SU-DHL-6 (cell line): ENCODE data around the gene MXRA5.

Experiments used
- CTCF ChIP-seq: fragments of 200-600 bp; sonication (generic); IDR thresholded peaks from one replicate; pipeline ENCODE4 v1.5.1; 2017; ENCODE audit warnings: antibody characterized with exemption, mild to moderate bottlenecking, low read length, moderate library complexity; ENCODE audit not compliant: insufficient read depth, poor library complexity, severe bottlenecking
- EZH2phosphoT487 ChIP-seq: fragments of 200-600 bp; sonication (generic), shearing (Covaris generic); conservative IDR thresholded peaks from 2 replicates; pipeline ENCODE4 v1.6.1; 2018; ENCODE audit warnings: mild to moderate bottlenecking, antibody characterized with exemption, low read length, moderate library complexity, mixed read lengths

- TF ChIP-seq EZH2phosphoT487 (no peak), CTCF (no peak)
Observed at GRCh38 chrX:3317191-3317718, 29.2 kb downstream of the MXRA5 start.
